ELF-1 (cell line): ENCODE data around the gene ZNF665.
"Not testable (repeated sequence)": the region's sequence is repeated elsewhere in the genome, so short reads cannot be mapped to it uniquely, and the experiment has no call there.

Experiments
- DNase-seq: peaks from one replicate; pipeline ENCODE4 v3.0.0-alpha.2; 2016; ENCODE audit warnings: low read depth, low spot score

ZNF665 gene

GRCh38 chr19:53158119-53158656 lies 35.0 kb downstream of the ZNF665 start:
- DNase-seq: peak; percentile 71

- DNase-seq: peak; percentile 39
These were observed 35.5 kb downstream of the ZNF665 start for GRCh38 chr19:53157626-53158025.

GRCh38 chr19:53156850-53157249 lies 36.3 kb downstream of the ZNF665 start:
- no peak for DNase-seq

GRCh38 chr19:53147645-53148044 lies 45.5 kb downstream of the ZNF665 start:
- DNase-seq: no peak

- DNase-seq: no peak
These were observed 52.8 kb downstream of the ZNF665 start for GRCh38 chr19:53140351-53140750.

GRCh38 chr19:53136432-53136831 lies 56.7 kb downstream of the ZNF665 start:
- no peak for DNase-seq

GRCh38 chr19:53132141-53132991 lies 60.8 kb downstream of the ZNF665 start, which contains the start of gene ZNF415:
ZNF415 (minus strand) TSS chr19:53132910; CDS start chr19:53122676, 10,234 bp downstream.
- peak; percentile 86 for DNase-seq

- DNase-seq: peak; percentile 4
These were observed 61.4 kb downstream of the ZNF665 start for GRCh38 chr19:53131727-53132126.

- peak; percentile 4 for DNase-seq
These were observed 62.0 kb downstream of the ZNF665 start for GRCh38 chr19:53131085-53131590.

GRCh38 chr19:53130506-53130905 lies 62.7 kb downstream of the ZNF665 start:
- DNase-seq: peak; percentile 15

- not testable (repeated sequence) for DNase-seq
These were observed 66.2 kb downstream of the ZNF665 start for GRCh38 chr19:53126733-53127526.

- DNase-seq: no peak
These were observed 69.8 kb downstream of the ZNF665 start for GRCh38 chr19:53123400-53123799.
